IMR-90 (cell line): ENCODE data around the gene COMP. TPM values are rescaled to one million over a fixed set of nuclear protein-coding genes. Genes with fewer than 3 reads are reported as not detected.

Experiments
- ATAC-seq: fragments of 200-7000 bp; cut with Tn5 transposase; 2 replicates; pipeline ENCODE4 v1.9.1; 2020; ENCODE audit warnings: low read depth, mild to moderate bottlenecking, moderate library complexity
- BruUV-seq: library from RNA; stranded (reverse); fragments of 400-500 nt; replicated peaks from 2 replicates; lab custom pipeline; 2021; lab: Mats Ljungman, UMichigan
- CTCF ChIA-PET: fragments of 300-600 bp; formaldehyde crosslinking; extraction: SDS; loops from one replicate; lab custom pipeline; 2021; ENCODE audit warnings: antibody characterized with exemption; lab: Yijun Ruan, JAX
- POLR2A ChIA-PET: fragments of 300-600 bp; sonication (Branson Sonifier 250); formaldehyde crosslinking; loops from one replicate; lab custom pipeline; 2022; ENCODE audit warnings: antibody characterized with exemption; ENCODE audit not compliant: unreplicated experiment; lab: Charles Lee
- DNase-seq: peaks from one replicate; pipeline ENCODE4 v3.0.0; 2013
- H2AFZ ChIP-seq: replicated peaks from 2 replicates; pipeline ENCODE3; 2013; ENCODE audit warnings: low read length, mild to moderate bottlenecking; ENCODE audit not compliant: poor library complexity
- H2AK5ac ChIP-seq: 2 replicates; pipeline ENCODE4 v1.6.1; 2013; ENCODE audit warnings: low read depth, low read length, inconsistent platforms
- H2AK9ac ChIP-seq: replicated peaks from 2 replicates; pipeline ENCODE3; 2013; ENCODE audit warnings: mild to moderate bottlenecking, low read depth, low read length, moderate library complexity; ENCODE audit not compliant: poor library complexity
- H2BK120ac ChIP-seq: 2 replicates; pipeline ENCODE4 v1.6.1; 2013; ENCODE audit warnings: low read depth, low read length, inconsistent platforms
- H2BK15ac ChIP-seq: 3 replicates; pipeline ENCODE4 v1.6.1; 2013; ENCODE audit warnings: low read depth, low read length, inconsistent platforms
- H2BK20ac ChIP-seq: 2 replicates; pipeline ENCODE4 v1.6.1; 2013; ENCODE audit warnings: low read depth, mild to moderate bottlenecking, inconsistent platforms, low read length, moderate library complexity
- H2BK5ac ChIP-seq: 2 replicates; pipeline ENCODE4 v1.6.1; 2013; ENCODE audit warnings: mild to moderate bottlenecking, low read depth, low read length, inconsistent platforms; ENCODE audit not compliant: poor library complexity, severe bottlenecking
- H3K14ac ChIP-seq: replicated peaks from 2 replicates; pipeline ENCODE4 v1.6.1; 2013; ENCODE audit warnings: low read depth, low read length, inconsistent platforms
- H3K18ac ChIP-seq: 2 replicates; pipeline ENCODE4 v1.6.1; 2013; ENCODE audit warnings: low read depth, low read length, control low read depth
- H3K23ac ChIP-seq: 2 replicates; pipeline ENCODE4 v1.6.1; 2013; ENCODE audit warnings: low read depth, low read length, inconsistent platforms
- H3K27ac ChIP-seq: 2 replicates; pipeline ENCODE4 v1.5.1; 2013; ENCODE audit warnings: mild to moderate bottlenecking, control low read depth, low read length; ENCODE audit not compliant: insufficient read depth
- H3K27me3 ChIP-seq: 2 replicates; pipeline ENCODE4 v1.6.1; 2013; ENCODE audit warnings: low read length; ENCODE audit not compliant: control insufficient read depth, insufficient read depth
- H3K36me3 ChIP-seq: 2 replicates; pipeline ENCODE4 v1.6.1; 2013; ENCODE audit warnings: low read length, mixed read lengths; ENCODE audit not compliant: control insufficient read depth, insufficient read depth
- H3K4ac ChIP-seq: 2 replicates; pipeline ENCODE4 v1.6.1; 2013; ENCODE audit warnings: low read depth, low read length, inconsistent platforms
- H3K4me1 ChIP-seq: 2 replicates; pipeline ENCODE4 v1.6.1; 2013; ENCODE audit warnings: low read length, mixed read lengths; ENCODE audit not compliant: control insufficient read depth, insufficient read depth
- H3K4me2 ChIP-seq: 2 replicates; pipeline ENCODE4 v1.6.1; 2013; ENCODE audit warnings: low read depth, mild to moderate bottlenecking, control low read depth, low read length, moderate library complexity
- H3K4me3 ChIP-seq: 2 replicates; pipeline ENCODE4 v1.5.1; 2013; ENCODE audit warnings: low read depth, mild to moderate bottlenecking, control low read depth, low read length, moderate library complexity; ENCODE audit not compliant: insufficient read depth
- H3K56ac ChIP-seq: 2 replicates; pipeline ENCODE4 v1.6.1; 2013; ENCODE audit warnings: low read length, inconsistent platforms; ENCODE audit not compliant: insufficient read depth; ENCODE audit errors: extremely low read depth
- H3K79me1 ChIP-seq, 2 experiments: 2 replicates each; pipeline ENCODE4 v1.6.1; 2013; ENCODE audit warnings: low read length in 2 of 2, inconsistent platforms in 1 of 2, low read depth in 1 of 2
- H3K9ac ChIP-seq: 2 replicates; pipeline ENCODE4 v1.6.1; 2013; ENCODE audit warnings: low read depth, low read length, control low read depth
- H3K9me1 ChIP-seq: 2 replicates; pipeline ENCODE4 v1.6.1; 2013; ENCODE audit warnings: low read length, inconsistent platforms; ENCODE audit not compliant: insufficient read depth
- H3K9me3 ChIP-seq: 2 replicates; pipeline ENCODE4 v1.6.1; 2013; ENCODE audit warnings: low read length; ENCODE audit not compliant: control insufficient read depth, insufficient read depth
- H4K20me1 ChIP-seq: 2 replicates; pipeline ENCODE4 v1.6.1; 2013; ENCODE audit warnings: low read length, inconsistent platforms; ENCODE audit not compliant: insufficient read depth
- H4K5ac ChIP-seq: 2 replicates; pipeline ENCODE4 v1.6.1; 2013; ENCODE audit warnings: mild to moderate bottlenecking, low read depth, low read length, control low read depth
- H4K8ac ChIP-seq, 2 experiments: 2 replicates each; pipeline ENCODE4 v1.6.1; 2013; ENCODE audit warnings: low read depth in 2 of 2, low read length in 2 of 2, control low read depth in 1 of 2, inconsistent platforms in 1 of 2
- H4K91ac ChIP-seq: 2 replicates; pipeline ENCODE4 v1.6.1; 2013; ENCODE audit warnings: low read depth, low read length, inconsistent platforms; ENCODE audit not compliant: insufficient read depth
- BHLHE40 ChIP-seq: fragments of 150-350 bp; IDR thresholded peaks from 2 replicates; pipeline ENCODE4 v1.6.1; 2016; ENCODE audit warnings: mild to moderate bottlenecking, low read depth, low read length
- CEBPB ChIP-seq: IDR thresholded peaks from 2 replicates; pipeline ENCODE4 v1.6.1; 2012; ENCODE audit warnings: low read depth, low read length, improper control_type of control experiment
- CHD1 ChIP-seq: IDR thresholded peaks from 2 replicates; pipeline ENCODE4 v1.6.1; 2012; ENCODE audit warnings: low read depth, low read length, improper control_type of control experiment
- CTCF ChIP-seq: conservative IDR thresholded peaks from 2 replicates; pipeline ENCODE4 v1.5.1; 2012; ENCODE audit warnings: mild to moderate bottlenecking, low read depth, low read length, improper control_type of control experiment
- ELK1 ChIP-seq: fragments of 150-350 bp; IDR thresholded peaks from 2 replicates; pipeline ENCODE4 v1.6.1; 2016; ENCODE audit warnings: low read depth, mild to moderate bottlenecking, low read length, moderate library complexity, borderline replicate concordance
- FOS ChIP-seq: fragments of 150-350 bp; IDR thresholded peaks from 2 replicates; pipeline ENCODE4 v1.6.1; 2016; ENCODE audit warnings: low read depth, low read length
- MAFK ChIP-seq: IDR thresholded peaks from 2 replicates; pipeline ENCODE4 v1.6.1; 2012; ENCODE audit warnings: low read depth, low read length, improper control_type of control experiment
- MAZ ChIP-seq: IDR thresholded peaks from 2 replicates; pipeline ENCODE4 v1.6.1; 2012; ENCODE audit warnings: low read depth, mild to moderate bottlenecking, low read length, improper control_type of control experiment, moderate library complexity, borderline replicate concordance
- MXI1 ChIP-seq: IDR thresholded peaks from 2 replicates; pipeline ENCODE4 v1.6.1; 2012; ENCODE audit warnings: low read depth, mild to moderate bottlenecking, low read length, moderate library complexity, borderline replicate concordance
- NFE2L2 ChIP-seq: fragments of 150-350 bp; IDR thresholded peaks from 2 replicates; pipeline ENCODE4 v1.6.1; 2016; ENCODE audit warnings: low read depth, mild to moderate bottlenecking, low read length
- POLR2A ChIP-seq: IDR thresholded peaks from 2 replicates; pipeline ENCODE4 v1.6.1; 2012; ENCODE audit warnings: mild to moderate bottlenecking, low read depth, low read length
- RAD21 ChIP-seq: IDR thresholded peaks from 2 replicates; pipeline ENCODE4 v1.6.1; 2012; ENCODE audit warnings: low read length, improper control_type of control experiment
- RCOR1 ChIP-seq: IDR thresholded peaks from 2 replicates; pipeline ENCODE4 v1.6.1; 2012; ENCODE audit warnings: mild to moderate bottlenecking, low read length, improper control_type of control experiment; ENCODE audit not compliant: insufficient replicate concordance
- RFX5 ChIP-seq: IDR thresholded peaks from 2 replicates; pipeline ENCODE4 v1.8.0; 2012; ENCODE audit warnings: low read depth, mild to moderate bottlenecking, low read length, moderate library complexity
- USF2 ChIP-seq: fragments of 150-350 bp; IDR thresholded peaks from 2 replicates; pipeline ENCODE4 v1.6.1; 2017; ENCODE audit warnings: mild to moderate bottlenecking, antibody characterized with exemption, low read length, low read depth
- WGBS, 2 experiments: methylation state at CpG; one replicate each; pipeline versions ENCODE4 v1.1.5 to v1.1.7; 2013; ENCODE audit warnings: missing lambda C conversion rate in 2 of 2; ENCODE audit not compliant: insufficient read length in 1 of 2; ENCODE audit errors: extremely low coverage in 2 of 2; 5-methylcytosine and 5-hydroxymethylcytosine counted together
- dilution Hi-C: fragments of 300-500 bp; cut with HindIII; formaldehyde crosslinking; loops from one replicate; pipeline ENCODE4 v1.14.3; 2018; ENCODE audit warnings: low sequenced_read_pairs; ENCODE audit not compliant: unreplicated experiment
- in situ Hi-C: fragments of 300-500 bp; cut with MboI; formaldehyde crosslinking; loops from 3 replicates; pipeline ENCODE4 v1.14.3; 2019; ENCODE audit warnings: low sequenced_read_pairs, inconsistent platforms, mixed read lengths
- intact Hi-C: fragments of 100-400 bp; cut with micrococcal nuclease; formaldehyde crosslinking; loops from 2 replicates; pipeline ENCODE4 v1.10.0; 2022
- polyA plus RNA-seq, 3 experiments: library from polyadenylated mRNA; depleted of rRNA; stranded (reverse); fragments of >200 nt; gene quantifications; 2 replicates each; pipeline ENCODE4 v1.2.3, GENCODE V29; 2012; ENCODE audit warnings: low replicate concordance in 1 of 3
- total RNA-seq: library from RNA; depleted of rRNA; stranded (reverse); fragments of >200 nt; gene quantifications from 2 replicates; pipeline ENCODE4 v1.2.3, GENCODE V29; 2012

The COMP gene
- total and polyA plus RNA-seq, 2 of the 4 experiments (the other 2 are of a cell fraction): under 0.01 to 0.43 TPM

GRCh38 chr19:18783958-18784785, 6.9 kb downstream of the COMP start:
- ATAC-seq (no peak), DNase-seq (no peak)
- Histone ChIP-seq H4K20me1 (peaks cover 8% of the 10 kb centered on the region; the same call in 1 of the 2 replicates), H2BK120ac (no peak overlapping the region), H3K9me1 (peaks cover 2% of the 10 kb centered on the region; the same call in 1 of the 2 replicates), H3K14ac (no peak overlapping the region), H3K36me3 (no peaks in the 10 kb centered on the region), H3K27ac (no peak overlapping the region), H2AFZ (no peak overlapping the region), H4K8ac (no peak overlapping the region), H3K18ac (no peak overlapping the region), H3K4me3 (no peak overlapping the region), H2AK5ac (no peak overlapping the region), H3K4ac (no peak overlapping the region), H3K56ac (no peak overlapping the region), H3K9me3 (peaks cover 4% of the 10 kb centered on the region), H3K79me1 (no peaks in the 10 kb centered on the region), H3K9ac (no peak overlapping the region), H2AK9ac (no peak overlapping the region), H3K4me2 (no peak overlapping the region), H3K27me3 (peaks cover 32% of the 10 kb centered on the region), H4K5ac (no peak overlapping the region), H2BK5ac (no peak overlapping the region), H4K91ac (no peak overlapping the region), H2BK15ac (no peak overlapping the region), H3K4me1 (no peaks in the 10 kb centered on the region; the same call in 1 of the 2 replicates), H2BK20ac (no peak overlapping the region), H3K23ac (no peak overlapping the region)
- ChIA-PET POLR2A (no interaction called here), CTCF (interaction anchor here (1.2 kb wide), 1 partner anchor 63 kb away, joined by 3 read pairs; no protein-coding TSS in a partner anchor)
- no TSS peak for BruUV-seq
- intact Hi-C loops (no loop called here), in situ Hi-C loops (no loop called here), dilution Hi-C loops (no loop called here)
- WGBS, 2 experiments: 88% methylated on average over 14 of the region's 19 CpGs; no CpG with 5 or more reads in 1 of the 2 experiments
- TF ChIP-seq CTCF (no peak), RAD21 (no peak), BHLHE40 (no peak), FOS (no peak), RCOR1 (no peak), USF2 (no peak), CHD1 (no peak), MAZ (no peak), MXI1 (no peak), CEBPB (no peak), RFX5 (no peak), NFE2L2 (no peak), MAFK (no peak), ELK1 (no peak), POLR2A (no peak)
